Mucosa of descending colon (tissue), 3 donors: ENCODE measurements around the gene SH3RF3. TPM values are rescaled to one million over a fixed set of nuclear protein-coding genes. Genes with fewer than 3 reads are reported as not detected.

Source experiments
- ATAC-seq: fragments of 200-7000 bp; cut with Tn5 transposase; one replicate; pipeline ENCODE4 v1.9.1; 2020; ENCODE audit warnings: mild to moderate bottlenecking, moderate library complexity
- DNase-seq, 3 donors: peaks; one replicate each; pipeline ENCODE4 v3.0.0-alpha.2; 2020
- H3K36me3 ChIP-seq: fragments of 200-600 bp; one replicate; pipeline ENCODE4 v1.8.0; 2021; ENCODE audit warnings: low read depth, mild to moderate bottlenecking
- H3K4me1 ChIP-seq: fragments of 200-600 bp; one replicate; pipeline ENCODE4 v1.8.0; 2021; ENCODE audit warnings: low read depth, mild to moderate bottlenecking
- H3K4me3 ChIP-seq: fragments of 200-600 bp; one replicate; pipeline ENCODE4 v1.8.0; 2021; ENCODE audit warnings: mild to moderate bottlenecking
- H3K9me3 ChIP-seq: fragments of 200-600 bp; one replicate; pipeline ENCODE4 v1.8.0; 2021; ENCODE audit warnings: mild to moderate bottlenecking
- intact Hi-C, 2 donors: fragments of 100-400 bp; cut with DNase I in 1 of 2; cut with micrococcal nuclease in 1 of 2; formaldehyde crosslinking; loops; one replicate each; pipeline versions ENCODE4 v1.11.0 to v1.11.1; 2022; cut with DNase I, micrococcal nuclease
- total RNA-seq, 3 donors: library from RNA; stranded (reverse); fragmentation: NEBNext Ultra II Directional in 2 of 3; extraction: Animal tissue kit (Norgen Biotek cat#: 25700) in 2 of 3; gene quantifications; one replicate each; pipeline versions ENCODE4 v1.2.1 to v1.2.4, GENCODE V29; 2021 to 2023
- TF ChIP-seq, protein P1 (sequence below): fragments of 200-600 bp; IDR thresholded peaks from one replicate; pipeline ENCODE4 v1.8.0; 2022; ENCODE audit warnings: antibody characterized with exemption, mild to moderate bottlenecking
- donor health status: DM: no; HTN: no; CAD: no; lungs with moderate emphysema.
- donor health status: DM: no; HTN: no; CAD: no.
- donor health status: DM: no; HTN: yes; CAD: no.

The SH3RF3 gene
- total RNA-seq, 3 donors from 2014 or later, result 1.9 to 3.7 (median 3.0) TPM

DNA sequence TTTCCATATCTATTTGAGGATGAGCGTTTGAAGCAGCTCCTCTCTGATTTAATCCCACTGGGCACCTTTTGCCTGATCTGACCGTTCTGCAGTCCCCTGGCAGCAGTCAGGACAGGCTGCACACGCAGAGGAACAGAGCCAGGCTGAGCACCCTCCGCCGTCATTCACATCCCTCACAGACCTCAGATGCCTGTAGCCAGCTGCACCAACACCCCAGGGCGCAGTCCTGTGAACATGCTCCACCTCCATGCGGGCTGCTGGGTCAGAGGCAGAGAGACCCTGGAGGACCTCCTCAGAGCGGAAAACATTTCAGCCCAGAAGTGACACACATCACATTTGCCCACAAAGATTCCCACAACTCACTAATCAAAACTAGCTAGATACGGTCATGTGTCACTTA, 338.7 kb downstream of the SH3RF3 start:
- intact Hi-C loops, result no loop called here
- peaks cover 11% of the 10 kb centered on the region for H3K4me1 ChIP-seq
- no peaks in the 10 kb centered on the region for H3K9me3 ChIP-seq
- ATAC-seq (no peak), DNase-seq (no peak)
- TF ChIP-seq, protein P1, sequence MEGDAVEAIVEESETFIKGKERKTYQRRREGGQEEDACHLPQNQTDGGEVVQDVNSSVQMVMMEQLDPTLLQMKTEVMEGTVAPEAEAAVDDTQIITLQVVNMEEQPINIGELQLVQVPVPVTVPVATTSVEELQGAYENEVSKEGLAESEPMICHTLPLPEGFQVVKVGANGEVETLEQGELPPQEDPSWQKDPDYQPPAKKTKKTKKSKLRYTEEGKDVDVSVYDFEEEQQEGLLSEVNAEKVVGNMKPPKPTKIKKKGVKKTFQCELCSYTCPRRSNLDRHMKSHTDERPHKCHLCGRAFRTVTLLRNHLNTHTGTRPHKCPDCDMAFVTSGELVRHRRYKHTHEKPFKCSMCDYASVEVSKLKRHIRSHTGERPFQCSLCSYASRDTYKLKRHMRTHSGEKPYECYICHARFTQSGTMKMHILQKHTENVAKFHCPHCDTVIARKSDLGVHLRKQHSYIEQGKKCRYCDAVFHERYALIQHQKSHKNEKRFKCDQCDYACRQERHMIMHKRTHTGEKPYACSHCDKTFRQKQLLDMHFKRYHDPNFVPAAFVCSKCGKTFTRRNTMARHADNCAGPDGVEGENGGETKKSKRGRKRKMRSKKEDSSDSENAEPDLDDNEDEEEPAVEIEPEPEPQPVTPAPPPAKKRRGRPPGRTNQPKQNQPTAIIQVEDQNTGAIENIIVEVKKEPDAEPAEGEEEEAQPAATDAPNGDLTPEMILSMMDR, result no peak
- no peaks in the 10 kb centered on the region for H3K36me3 ChIP-seq
- no peak overlapping the region for H3K4me3 ChIP-seq

DNA sequence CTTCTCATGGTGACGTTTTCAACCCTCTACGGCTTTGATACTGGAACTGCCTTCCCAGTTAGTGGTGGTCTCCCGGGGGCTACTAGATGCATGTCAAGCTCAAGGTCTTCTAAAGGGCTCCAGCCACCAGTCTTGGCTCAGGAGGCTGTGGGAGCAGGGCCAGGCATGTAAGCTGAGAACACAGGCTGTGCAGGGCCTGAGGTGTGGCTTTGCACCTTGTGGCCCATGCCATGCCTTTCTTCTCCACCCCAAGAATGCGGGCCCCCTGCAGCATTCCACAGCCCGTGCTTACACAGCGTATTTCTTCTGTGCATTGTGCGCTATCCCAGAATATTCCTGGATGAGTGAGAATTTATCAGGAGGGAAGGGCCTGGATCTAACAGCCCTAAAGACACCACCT, 339.9 kb downstream of the SH3RF3 start:
- Histone ChIP-seq H3K4me1 (peaks cover 11% of the 10 kb centered on the region), H3K4me3 (no peak overlapping the region), H3K36me3 (no peaks in the 10 kb centered on the region), H3K9me3 (no peaks in the 10 kb centered on the region)
- intact Hi-C loops, result no loop called here
- TF ChIP-seq, protein P1, result no peak
- ATAC-seq (no peak), DNase-seq (no peak)

DNA sequence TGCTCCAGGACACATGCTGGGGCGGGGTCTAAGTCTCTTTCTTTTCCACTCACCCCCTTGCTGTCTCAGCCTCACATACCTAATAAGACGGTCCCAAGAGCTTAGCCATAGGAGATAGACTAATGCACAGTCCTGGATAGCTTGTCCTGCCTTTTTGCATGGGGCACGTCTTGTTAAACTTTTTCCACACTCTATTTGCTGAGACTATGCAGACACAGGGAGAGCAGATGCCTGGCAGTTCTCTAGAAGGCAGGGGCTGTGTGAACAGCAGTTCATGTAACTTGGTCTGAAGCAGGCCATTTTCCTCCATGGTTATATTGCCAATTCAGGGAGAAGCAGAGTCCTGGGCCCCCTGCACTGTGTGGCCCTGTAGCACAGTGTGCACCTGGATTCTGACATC, 342.7 kb downstream of the SH3RF3 start:
- intact Hi-C loops, result no loop called here
- peaks cover 16% of the 10 kb centered on the region for H3K4me1 ChIP-seq
- H3K9me3 ChIP-seq, result no peaks in the 10 kb centered on the region
- H3K4me3 ChIP-seq, result no peak overlapping the region
- H3K36me3 ChIP-seq, result no peaks in the 10 kb centered on the region
- TF ChIP-seq, protein P1, result no peak
- DNase-seq, result no peak
- no peak for ATAC-seq

DNA sequence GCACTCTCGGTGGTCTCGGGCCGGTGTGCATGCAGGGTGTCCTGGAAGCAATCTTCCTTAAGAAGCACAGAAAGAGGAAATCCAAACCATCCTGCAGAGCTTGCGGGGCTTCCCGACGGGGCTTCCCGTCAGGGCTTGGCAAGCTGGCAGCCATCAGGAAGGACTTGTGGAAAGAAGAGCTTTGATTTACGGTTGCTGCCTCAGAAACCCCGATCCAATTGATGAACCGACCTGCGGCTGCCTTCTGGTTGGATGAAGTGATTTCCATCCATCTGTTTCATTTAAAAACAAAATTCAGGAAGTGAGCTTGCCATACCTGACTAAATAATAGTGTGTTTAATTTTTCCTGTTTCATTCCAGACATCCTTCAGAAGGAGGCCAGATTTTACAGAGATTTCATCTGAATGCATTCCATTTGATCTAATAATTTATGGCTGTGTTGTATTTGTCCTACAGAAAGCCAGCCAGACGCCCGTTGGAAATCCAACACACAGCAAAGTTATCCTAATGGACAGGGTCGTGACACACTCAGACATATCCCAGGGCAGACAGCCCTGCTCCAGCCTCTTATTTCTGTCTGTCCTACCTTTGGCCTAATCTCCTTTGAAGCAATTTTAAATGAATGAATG, 343.4 kb downstream of the SH3RF3 start:
- peaks cover 18% of the 10 kb centered on the region for H3K4me1 ChIP-seq
- TF ChIP-seq, protein P1, result no peak
- intact Hi-C loops, result no loop called here
- no peak for ATAC-seq
- H3K9me3 ChIP-seq, result no peaks in the 10 kb centered on the region
- H3K36me3 ChIP-seq, result no peaks in the 10 kb centered on the region
- no peak for DNase-seq
- H3K4me3 ChIP-seq, result no peak overlapping the region

DNA sequence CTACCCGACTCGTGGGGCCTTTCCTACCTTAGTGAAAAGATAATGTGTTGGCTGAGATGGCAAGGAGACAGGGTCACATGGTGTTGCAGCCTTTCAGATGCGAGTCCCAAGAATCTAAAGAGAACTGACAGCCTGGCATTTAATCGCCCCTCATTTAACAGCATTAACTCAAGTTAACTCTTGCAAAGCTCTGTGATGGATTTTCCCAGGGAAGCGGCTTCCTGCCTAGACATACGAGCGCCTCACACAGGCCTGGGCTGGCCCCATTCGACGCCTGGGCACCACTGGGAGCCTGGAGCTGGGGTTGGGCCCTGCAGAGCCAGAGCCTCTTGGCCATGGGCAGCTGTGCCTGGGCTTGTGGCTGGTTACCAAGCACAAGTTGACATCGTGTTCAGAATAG, 344.0 kb downstream of the SH3RF3 start:
- intact Hi-C loops, result no loop called here
- TF ChIP-seq, protein P1, result no peak
- DNase-seq (no peak), ATAC-seq (no peak)
- Histone ChIP-seq H3K4me1 (peaks cover 18% of the 10 kb centered on the region), H3K36me3 (no peaks in the 10 kb centered on the region), H3K9me3 (no peaks in the 10 kb centered on the region), H3K4me3 (no peak overlapping the region)
